Measurements from ENCODE around the gene SARS1. TPM values are rescaled to one million over a fixed set of nuclear protein-coding genes. Genes with fewer than 3 reads are reported as not detected.

Gene SARS1
- total RNA-seq, 1 donor from 2014 or later, result 96.0 TPM

DNA sequence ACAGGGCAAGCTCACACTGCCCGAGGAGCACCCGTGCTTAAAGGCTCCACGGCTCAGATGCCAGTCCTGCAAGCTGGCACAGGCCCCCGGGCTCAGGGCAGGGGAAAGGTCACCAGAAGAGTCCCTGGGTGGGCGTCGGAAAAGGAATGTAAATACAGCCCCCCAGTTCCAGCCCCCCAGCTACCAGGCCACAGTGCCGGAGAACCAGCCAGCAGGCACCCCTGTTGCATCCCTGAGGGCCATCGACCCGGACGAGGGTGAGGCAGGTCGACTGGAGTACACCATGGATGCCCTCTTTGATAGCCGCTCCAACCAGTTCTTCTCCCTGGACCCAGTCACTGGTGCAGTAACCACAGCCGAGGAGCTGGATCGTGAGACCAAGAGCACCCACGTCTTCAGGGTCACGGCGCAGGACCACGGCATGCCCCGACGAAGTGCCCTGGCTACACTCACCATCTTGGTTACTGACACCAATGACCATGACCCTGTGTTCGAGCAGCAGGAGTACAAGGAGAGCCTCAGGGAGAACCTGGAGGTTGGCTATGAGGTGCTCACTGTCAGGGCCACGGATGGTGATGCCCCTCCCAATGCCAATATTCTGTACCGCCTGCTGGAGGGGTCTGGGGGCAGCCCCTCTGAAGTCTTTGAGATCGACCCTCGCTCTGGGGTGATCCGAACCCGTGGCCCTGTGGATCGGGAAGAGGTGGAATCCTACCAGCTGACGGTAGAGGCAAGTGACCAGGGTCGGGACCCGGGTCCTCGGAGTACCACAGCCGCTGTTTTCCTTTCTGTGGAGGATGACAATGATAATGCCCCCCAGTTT is 36.9 kb downstream of the SARS1 start:
- DNase-seq, result no peak

DNA sequence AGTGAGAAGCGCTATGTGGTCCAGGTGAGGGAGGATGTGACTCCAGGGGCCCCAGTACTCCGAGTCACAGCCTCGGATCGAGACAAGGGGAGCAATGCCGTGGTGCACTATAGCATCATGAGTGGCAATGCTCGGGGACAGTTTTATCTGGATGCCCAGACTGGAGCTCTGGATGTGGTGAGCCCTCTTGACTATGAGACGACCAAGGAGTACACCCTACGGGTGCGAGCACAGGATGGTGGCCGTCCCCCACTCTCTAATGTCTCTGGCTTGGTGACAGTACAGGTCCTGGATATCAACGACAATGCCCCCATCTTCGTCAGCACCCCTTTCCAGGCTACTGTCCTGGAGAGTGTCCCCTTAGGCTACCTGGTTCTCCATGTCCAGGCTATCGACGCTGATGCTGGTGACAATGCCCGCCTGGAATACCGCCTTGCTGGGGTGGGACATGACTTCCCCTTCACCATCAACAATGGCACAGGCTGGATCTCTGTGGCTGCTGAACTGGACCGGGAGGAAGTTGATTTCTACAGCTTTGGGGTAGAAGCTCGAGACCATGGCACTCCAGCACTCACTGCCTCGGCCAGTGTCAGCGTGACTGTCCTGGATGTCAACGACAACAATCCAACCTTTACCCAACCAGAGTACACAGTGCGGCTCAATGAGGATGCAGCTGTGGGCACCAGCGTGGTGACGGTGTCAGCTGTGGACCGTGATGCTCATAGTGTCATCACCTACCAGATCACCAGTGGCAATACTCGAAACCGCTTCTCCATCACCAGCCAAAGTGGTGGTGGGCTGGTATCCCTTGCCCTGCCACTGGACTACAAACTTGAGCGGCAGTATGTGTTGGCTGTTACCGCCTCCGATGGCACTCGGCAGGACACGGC is 37.8 kb downstream of the SARS1 start:
- no peak for DNase-seq

- DNase-seq, result no peak
These were observed 38.6 kb downstream of the SARS1 start for GRCh38 chr1:109252167-109252892.

GRCh38 chr1:109252893-109253802 is 39.4 kb downstream of the SARS1 start:
- no peak for DNase-seq

GRCh38 chr1:109253803-109254620 is 40.3 kb downstream of the SARS1 start:
- DNase-seq, result peak; percentile 37

DNA sequence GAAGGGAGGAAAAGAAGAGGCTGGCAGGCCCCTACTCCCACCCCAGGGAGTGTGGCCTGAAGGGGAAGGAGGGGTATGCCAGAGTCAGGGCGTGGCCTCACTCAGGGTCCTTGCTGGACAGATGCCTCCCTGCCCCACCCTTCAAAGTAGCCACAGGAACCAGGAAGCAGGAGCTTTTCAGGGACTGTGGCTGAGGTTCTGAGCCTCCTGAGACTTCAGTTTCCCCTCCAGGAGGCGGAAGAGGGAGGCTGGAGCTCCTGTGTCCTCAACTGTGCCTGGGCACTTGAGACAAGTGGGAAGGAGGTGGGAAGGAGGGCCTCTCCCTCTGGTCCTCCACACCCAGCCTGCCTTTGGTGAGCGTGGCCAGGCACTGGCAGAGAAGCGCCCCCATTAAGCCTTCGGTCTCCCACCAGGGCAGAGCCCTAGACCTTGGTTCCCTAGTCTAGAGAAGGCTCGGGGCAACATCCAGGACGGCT is 40.9 kb downstream of the SARS1 start:
- DNase-seq, result no peak

GRCh38 chr1:109255097-109255651 is 41.5 kb downstream of the SARS1 start:
- DNase-seq, result no peak

DNA sequence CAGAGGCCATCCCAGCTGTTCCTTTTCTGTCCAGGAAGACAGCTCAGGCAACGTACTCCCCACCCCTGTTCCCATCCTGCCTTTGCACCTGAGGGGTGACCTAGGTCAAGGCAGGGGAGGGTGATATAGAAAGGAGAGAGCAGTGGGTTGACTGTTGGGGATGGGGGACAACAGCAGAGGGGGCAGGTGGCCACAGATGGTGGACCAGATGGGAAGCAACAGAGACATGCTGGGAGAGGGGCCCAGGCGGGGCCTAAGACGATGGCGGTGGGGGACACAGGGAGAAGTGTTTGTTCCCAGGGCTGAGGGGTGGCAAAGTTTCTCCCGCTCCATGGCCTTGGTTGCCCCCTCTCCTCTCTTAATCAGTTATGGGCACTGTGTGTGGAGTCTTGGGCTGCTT is 42.0 kb downstream of the SARS1 start:
- DNase-seq, result no peak

GRCh38 chr1:109256085-109256484 is 42.4 kb downstream of the SARS1 start:
- no peak for DNase-seq

GRCh38 chr1:109256971-109257681 is 43.4 kb downstream of the SARS1 start:
- DNase-seq, result no peak

GRCh38 chr1:109257682-109258421 is 44.1 kb downstream of the SARS1 start:
- DNase-seq, result no peak

DNA sequence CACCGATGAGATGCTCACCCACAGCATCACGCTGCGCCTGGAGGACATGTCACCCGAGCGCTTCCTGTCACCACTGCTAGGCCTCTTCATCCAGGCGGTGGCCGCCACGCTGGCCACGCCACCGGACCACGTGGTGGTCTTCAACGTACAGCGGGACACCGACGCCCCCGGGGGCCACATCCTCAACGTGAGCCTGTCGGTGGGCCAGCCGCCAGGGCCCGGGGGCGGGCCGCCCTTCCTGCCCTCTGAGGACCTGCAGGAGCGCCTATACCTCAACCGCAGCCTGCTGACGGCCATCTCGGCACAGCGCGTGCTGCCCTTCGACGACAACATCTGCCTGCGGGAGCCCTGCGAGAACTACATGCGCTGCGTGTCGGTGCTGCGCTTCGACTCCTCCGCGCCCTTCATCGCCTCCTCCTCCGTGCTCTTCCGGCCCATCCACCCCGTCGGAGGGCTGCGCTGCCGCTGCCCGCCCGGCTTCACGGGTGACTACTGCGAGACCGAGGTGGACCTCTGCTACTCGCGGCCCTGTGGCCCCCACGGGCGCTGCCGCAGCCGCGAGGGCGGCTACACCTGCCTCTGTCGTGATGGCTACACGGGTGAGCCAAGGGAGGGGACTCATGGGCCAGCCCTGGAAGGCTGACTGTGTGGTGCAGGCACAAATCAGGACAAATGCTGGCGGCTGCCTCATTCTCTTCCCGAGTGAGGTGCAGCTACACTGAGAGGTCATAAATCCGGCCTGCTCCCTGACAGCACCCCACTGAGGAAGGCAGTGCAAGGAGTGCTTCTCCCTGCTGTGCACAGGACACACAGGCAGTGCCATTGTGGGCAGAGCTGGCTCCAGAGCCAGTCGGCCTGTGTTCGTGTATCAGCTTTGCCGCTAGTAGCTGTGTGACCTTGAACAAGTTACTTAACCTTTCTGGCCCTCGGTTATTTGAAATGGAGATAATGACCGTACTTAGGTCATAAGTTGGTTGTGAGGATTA is 45.1 kb downstream of the SARS1 start:
- no peak for DNase-seq

- no peak for DNase-seq
These were observed 46.2 kb downstream of the SARS1 start for GRCh38 chr1:109259674-109260557.

GRCh38 chr1:109261006-109261405 is 47.3 kb downstream of the SARS1 start:
- no peak for DNase-seq

- DNase-seq, result no peak
These were observed 47.9 kb downstream of the SARS1 start for GRCh38 chr1:109261578-109261977.
